WTC11 (cell line): ENCODE results near the gene RAP1GDS1. TPM values are rescaled to one million over a fixed set of nuclear protein-coding genes. Genes with fewer than 3 reads are reported as not detected.

Experiments used
- AR ChIP-seq: fragments of 250-450 bp; sonication (Bioruptor Pico); IDR thresholded peaks from 2 replicates; pipeline ENCODE4 v1.9.0; 2021; ENCODE audit warnings: mild to moderate bottlenecking
- E2F4 ChIP-seq: sonication (generic); formaldehyde crosslinking; IDR thresholded peaks from 2 replicates; pipeline ENCODE4 v1.8.1; 2022; ENCODE audit warnings: low read depth, mild to moderate bottlenecking, moderate library complexity, missing genetic modification reagents, borderline replicate concordance
- E2F5 ChIP-seq: sonication (generic); formaldehyde crosslinking; IDR thresholded peaks from 2 replicates; pipeline ENCODE4 v1.8.1; 2022; ENCODE audit warnings: mild to moderate bottlenecking, moderate library complexity, missing genetic modification reagents
- EMX1 ChIP-seq: fragments of 250-450 bp; sonication (Bioruptor Pico); IDR thresholded peaks from 2 replicates; pipeline ENCODE4 v1.8.0; 2021; ENCODE audit warnings: mild to moderate bottlenecking
- MAX ChIP-seq: sonication (generic); formaldehyde crosslinking; IDR thresholded peaks from 2 replicates; pipeline ENCODE4 v1.8.0; 2022; ENCODE audit warnings: mild to moderate bottlenecking, missing genetic modification reagents
- MLX ChIP-seq: sonication (generic); formaldehyde crosslinking; IDR thresholded peaks from 2 replicates; pipeline ENCODE4 v1.8.1; 2023; ENCODE audit warnings: mild to moderate bottlenecking, missing genetic modification reagents, moderate library complexity
- MYBL2 ChIP-seq: sonication (generic); formaldehyde crosslinking; IDR thresholded peaks from 2 replicates; pipeline ENCODE4 v1.8.1; 2023; ENCODE audit warnings: mild to moderate bottlenecking, moderate library complexity, missing genetic modification reagents
- PRDM15 ChIP-seq: sonication (generic); formaldehyde crosslinking; IDR thresholded peaks from 2 replicates; pipeline ENCODE4 v1.8.0; 2022; ENCODE audit warnings: missing genetic modification reagents
- RORB ChIP-seq: fragments of 250-450 bp; sonication (Bioruptor Pico); IDR thresholded peaks from 2 replicates; pipeline ENCODE4 v1.9.0; 2021; ENCODE audit warnings: mild to moderate bottlenecking
- SMAD4 ChIP-seq: sonication (generic); formaldehyde crosslinking; IDR thresholded peaks from 2 replicates; pipeline ENCODE4 v1.8.0; 2022; ENCODE audit warnings: mild to moderate bottlenecking, missing genetic modification reagents
- TEAD1 ChIP-seq: sonication (generic); formaldehyde crosslinking; IDR thresholded peaks from 2 replicates; pipeline ENCODE4 v1.8.0; 2022; ENCODE audit warnings: mild to moderate bottlenecking, missing genetic modification reagents
- ZMAT4 ChIP-seq: fragments of 250-450 bp; sonication (Bioruptor Pico); IDR thresholded peaks from 2 replicates; pipeline ENCODE4 v1.9.0; 2021; ENCODE audit warnings: mild to moderate bottlenecking
- ZNF121 ChIP-seq: sonication (generic); formaldehyde crosslinking; IDR thresholded peaks from 2 replicates; pipeline ENCODE4 v1.8.0; 2023; ENCODE audit warnings: missing genetic modification reagents
- ZNF232 ChIP-seq: sonication (generic); formaldehyde crosslinking; IDR thresholded peaks from 2 replicates; pipeline ENCODE4 v1.8.0; 2022; ENCODE audit warnings: mild to moderate bottlenecking, missing genetic modification reagents
- ZNF281 ChIP-seq: sonication (generic); formaldehyde crosslinking; IDR thresholded peaks from 2 replicates; pipeline ENCODE4 v1.8.0; 2023; ENCODE audit warnings: mild to moderate bottlenecking, missing genetic modification reagents
- ZNF425 ChIP-seq: fragments of 250-450 bp; sonication (Bioruptor Pico); conservative IDR thresholded peaks from 2 replicates; pipeline ENCODE4 v1.9.0; 2021; ENCODE audit warnings: mild to moderate bottlenecking
- total RNA-seq: library from RNA; stranded (reverse); gene quantifications from 3 replicates; pipeline ENCODE4 v1.2.3, GENCODE V29; 2021

RAP1GDS1 gene
- total RNA-seq, 1 experiment from 2014 or later, result 29.9 TPM

- TF ChIP-seq ZNF281 (CRISPR knock-in tag) (no peak), ZNF425 (no peak), ZNF121 (no peak), MYBL2 (CRISPR knock-in tag) (no peak), ZMAT4 (CRISPR knock-in tag) (no peak), E2F4 (CRISPR knock-in tag) (no peak), SMAD4 (no peak), TEAD1 (CRISPR knock-in tag) (no peak), PRDM15 (CRISPR knock-in tag) (no peak), E2F5 (CRISPR knock-in tag) (no peak), AR (no peak), EMX1 (CRISPR knock-in tag) (no peak), MAX (CRISPR knock-in tag) (no peak), MLX (no peak), RORB (CRISPR knock-in tag) (no peak), ZNF232 (CRISPR knock-in tag) (no peak)
These were observed 32.1 kb downstream of the RAP1GDS1 start (continued) for GRCh38 chr4:98293104-98293887.
